NOMO-1 treated with dmso at 0.1 percent for 144 hours (cell line): Measurements from ENCODE around the gene FOXF1.

Source experiments
- DNase-seq: peaks from one replicate; lab custom pipeline; 2025; ENCODE audit not compliant: unreplicated experiment; lab: John Stamatoyannopoulos, UW

Gene FOXF1

GRCh38 chr16:86503830-86504229 lies 6.5 kb upstream of the FOXF1 start:
- no peak for DNase-seq

GRCh38 chr16:86504315-86505184 lies 5.8 kb upstream of the FOXF1 start:
- DNase-seq = no peak

- DNase-seq = no peak
Observed at GRCh38 chr16:86505185-86505898, 5.0 kb upstream of the FOXF1 start.

- no peak for DNase-seq
Observed at GRCh38 chr16:86505899-86506864, 4.1 kb upstream of the FOXF1 start.

- DNase-seq = no peak
Observed at GRCh38 chr16:86507173-86508027, 2.9 kb upstream of the FOXF1 start.

GRCh38 chr16:86508028-86508946 lies 2.0 kb upstream of the FOXF1 start:
- no peak for DNase-seq

GRCh38 chr16:86508947-86509758 lies 1.2 kb upstream of the FOXF1 start:
- DNase-seq = no peak

GRCh38 chr16:86509759-86510464 lies 415 bp upstream of the FOXF1 start:
- no peak for DNase-seq

GRCh38 chr16:86511317-86512161 lies 1.2 kb downstream of the FOXF1 start:
- no peak for DNase-seq

- DNase-seq = no peak
Observed at GRCh38 chr16:86512301-86512859, 2.1 kb downstream of the FOXF1 start.

GRCh38 chr16:86512860-86513470 lies 2.6 kb downstream of the FOXF1 start:
- no peak for DNase-seq

GRCh38 chr16:86513471-86514277 lies 3.3 kb downstream of the FOXF1 start:
- no peak for DNase-seq

- DNase-seq = no peak
Observed at GRCh38 chr16:86514481-86515376, 4.4 kb downstream of the FOXF1 start.

- DNase-seq = no peak
Observed at GRCh38 chr16:86515413-86515776, 5.1 kb downstream of the FOXF1 start.
